ENCODE results near the gene TUT7. TPM values are rescaled to one million over a fixed set of nuclear protein-coding genes. Genes with fewer than 3 reads are reported as not detected.

TUT7 gene
- total and polyA plus RNA-seq, 2 experiments from 2014 or later, result 21.4 to 23.8 TPM

DNA sequence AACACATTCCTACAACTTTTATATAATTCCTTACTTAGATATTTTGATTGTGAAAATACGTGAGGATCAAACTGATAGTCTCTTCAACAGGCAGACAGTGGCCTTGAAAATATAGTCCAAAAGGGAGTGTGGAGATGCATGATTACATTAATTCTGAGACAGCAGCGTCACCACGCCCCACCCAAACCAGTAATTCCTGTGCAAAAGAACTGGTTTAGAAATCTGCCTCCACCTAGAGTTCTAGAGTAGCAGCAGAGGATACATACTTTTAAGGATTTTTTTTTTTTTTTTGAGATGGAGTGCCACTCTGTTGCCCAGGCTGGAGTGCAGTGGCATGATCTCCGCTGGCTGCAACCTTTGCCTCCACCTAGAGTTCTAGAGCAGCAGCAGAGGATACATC lies 1.6 kb upstream of the TUT7 start (continued):
- no peak for TF ChIP-seq REST (IDR thresholded peaks at IDR 0.05; ENCODE audit: unreplicated experiment)
- TF ChIP-seq CREB1 (CRISPR knock-in tag; IDR thresholded peaks at IDR 0.05; ENCODE audit: low read depth), result no peak
- TF ChIP-seq, protein P1, sequence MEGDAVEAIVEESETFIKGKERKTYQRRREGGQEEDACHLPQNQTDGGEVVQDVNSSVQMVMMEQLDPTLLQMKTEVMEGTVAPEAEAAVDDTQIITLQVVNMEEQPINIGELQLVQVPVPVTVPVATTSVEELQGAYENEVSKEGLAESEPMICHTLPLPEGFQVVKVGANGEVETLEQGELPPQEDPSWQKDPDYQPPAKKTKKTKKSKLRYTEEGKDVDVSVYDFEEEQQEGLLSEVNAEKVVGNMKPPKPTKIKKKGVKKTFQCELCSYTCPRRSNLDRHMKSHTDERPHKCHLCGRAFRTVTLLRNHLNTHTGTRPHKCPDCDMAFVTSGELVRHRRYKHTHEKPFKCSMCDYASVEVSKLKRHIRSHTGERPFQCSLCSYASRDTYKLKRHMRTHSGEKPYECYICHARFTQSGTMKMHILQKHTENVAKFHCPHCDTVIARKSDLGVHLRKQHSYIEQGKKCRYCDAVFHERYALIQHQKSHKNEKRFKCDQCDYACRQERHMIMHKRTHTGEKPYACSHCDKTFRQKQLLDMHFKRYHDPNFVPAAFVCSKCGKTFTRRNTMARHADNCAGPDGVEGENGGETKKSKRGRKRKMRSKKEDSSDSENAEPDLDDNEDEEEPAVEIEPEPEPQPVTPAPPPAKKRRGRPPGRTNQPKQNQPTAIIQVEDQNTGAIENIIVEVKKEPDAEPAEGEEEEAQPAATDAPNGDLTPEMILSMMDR (conservative IDR thresholded peaks at IDR 0.05; ENCODE audit: low read depth in 2 of 2), result no peak
- no peak for TF ChIP-seq POLR2AphosphoS5 (IDR thresholded peaks at IDR 0.05; ENCODE audit: low read depth)
- no peak for TF ChIP-seq JUNB (IDR thresholded peaks at IDR 0.05; ENCODE audit: unreplicated experiment)
- TF ChIP-seq, protein P2, sequence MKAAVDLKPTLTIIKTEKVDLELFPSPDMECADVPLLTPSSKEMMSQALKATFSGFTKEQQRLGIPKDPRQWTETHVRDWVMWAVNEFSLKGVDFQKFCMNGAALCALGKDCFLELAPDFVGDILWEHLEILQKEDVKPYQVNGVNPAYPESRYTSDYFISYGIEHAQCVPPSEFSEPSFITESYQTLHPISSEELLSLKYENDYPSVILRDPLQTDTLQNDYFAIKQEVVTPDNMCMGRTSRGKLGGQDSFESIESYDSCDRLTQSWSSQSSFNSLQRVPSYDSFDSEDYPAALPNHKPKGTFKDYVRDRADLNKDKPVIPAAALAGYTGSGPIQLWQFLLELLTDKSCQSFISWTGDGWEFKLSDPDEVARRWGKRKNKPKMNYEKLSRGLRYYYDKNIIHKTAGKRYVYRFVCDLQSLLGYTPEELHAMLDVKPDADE (IDR thresholded peaks at IDR 0.05), result no peak
- TF ChIP-seq STAT1 (IDR thresholded peaks at IDR 0.05; ENCODE audit: unreplicated experiment), result no peak
- no peak for TF ChIP-seq ZNF114 (CRISPR knock-in tag; IDR thresholded peaks at IDR 0.05)
- TF ChIP-seq EZH2phosphoT487 (IDR thresholded peaks at IDR 0.05; ENCODE audit: unreplicated experiment), result no peak

GRCh38 chr9:86354818-86355309 lies 654 bp upstream of the TUT7 start:
- no peaks in the 10 kb centered on the region for H3K9me2 ChIP-seq (ENCODE audit: insufficient read depth)
- H2AFZ ChIP-seq, result peak overlapping the region; percentile 70; the same call in 1 of the 2 replicates
- peaks cover 6% of the 10 kb centered on the region; the same call in 1 of the 2 replicates for H4K20me1 ChIP-seq (replicated peaks; ENCODE audit: insufficient read depth)
- H3F3A ChIP-seq (replicated peaks; ENCODE audit: low read depth), result no peaks in the 10 kb centered on the region; the same call in 1 of the 2 replicates
- Mint-ChIP-seq H3K9me3 (no peaks in the 10 kb centered on the region), H3K4me1 (peaks cover 20% of the 10 kb centered on the region), H3K27me3 (ENCODE audit: insufficient read depth, low read depth, poor library complexity) (peaks cover 4% of the 10 kb centered on the region), H3K36me3 (ENCODE audit: low read depth) (peaks cover 14% of the 10 kb centered on the region), H3K4me3 (peak overlapping the region; percentile 97), H3K27ac (peak overlapping the region; percentile 92)
- no peaks in the 10 kb centered on the region for H3K27me3 ChIP-seq (ENCODE audit: insufficient read depth)
- peaks cover 16% of the 10 kb centered on the region for H3K4me1 ChIP-seq (ENCODE audit: insufficient read depth)
- peak overlapping the region; percentile 89 for H3K27ac ChIP-seq (ENCODE audit: low read depth)
- no peak for DNase-seq (ENCODE audit: low spot score)
- no peaks in the 10 kb centered on the region for H3K36me3 ChIP-seq (ENCODE audit: insufficient read depth)
- H3K4me3 ChIP-seq, result peak overlapping the region; percentile 83
- peak; percentile 67; the same call in 2 of the 3 replicates for ATAC-seq
- peaks cover 39% of the 10 kb centered on the region for H3K79me2 ChIP-seq (replicated peaks; ENCODE audit: insufficient read depth)
- peak overlapping the region; percentile 75 for H3K4me2 ChIP-seq
- TF ChIP-seq, protein P1 (conservative IDR thresholded peaks at IDR 0.05; ENCODE audit: low read depth in 2 of 2), result no peak
- TF ChIP-seq POLR2AphosphoS5 (IDR thresholded peaks at IDR 0.05; ENCODE audit: low read depth) (no peak), ZNF331 (CRISPR knock-in tag; IDR thresholded peaks at IDR 0.05; ENCODE audit: low read depth) (no peak), EZH2 (IDR thresholded peaks at IDR 0.05; ENCODE audit: low read depth, unreplicated experiment) (no peak), JUNB (IDR thresholded peaks at IDR 0.05; ENCODE audit: unreplicated experiment) (no peak), NANOG (IDR thresholded peaks at IDR 0.05; ENCODE audit: borderline replicate concordance) (no peak)
- TF ChIP-seq, protein P2 (IDR thresholded peaks at IDR 0.05), result no peak

All from GM23338 (cell line).